ENCODE measurements around the gene PPFIBP2.

PPFIBP2 gene

DNA sequence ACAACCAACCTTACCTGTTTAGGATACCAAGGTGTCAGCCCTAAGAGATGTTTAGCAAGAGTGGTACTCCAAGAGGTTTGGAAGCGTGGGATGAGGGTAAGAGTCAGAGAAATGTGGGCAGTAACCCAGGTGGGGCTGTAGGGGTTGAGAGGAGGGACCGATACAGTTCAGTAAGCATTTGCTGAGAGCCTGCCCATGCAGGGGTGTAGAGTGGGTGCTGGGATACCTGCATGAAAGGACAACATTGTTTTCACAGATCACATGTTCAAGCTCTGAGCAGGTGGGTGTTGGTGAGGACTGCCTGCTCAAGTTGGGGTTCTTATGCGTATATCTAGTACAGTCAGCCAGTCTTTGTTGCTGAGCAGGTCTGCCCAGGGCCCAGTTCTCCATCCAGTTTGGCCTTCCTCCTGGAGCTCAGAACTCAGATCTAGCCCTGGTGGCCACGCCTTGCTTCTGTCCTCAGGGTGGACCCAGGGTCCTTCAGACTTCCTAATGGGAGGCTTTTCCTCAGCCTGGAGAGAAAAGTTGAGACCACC is 14.8 kb downstream of the PPFIBP2 start:
- DNase-seq, result no peak

GRCh38 chr11:7530013-7530640 is 16.3 kb downstream of the PPFIBP2 start:
- no peak for DNase-seq

- no peak for DNase-seq
These were observed 17.2 kb downstream of the PPFIBP2 start for GRCh38 chr11:7531011-7531410.

DNA sequence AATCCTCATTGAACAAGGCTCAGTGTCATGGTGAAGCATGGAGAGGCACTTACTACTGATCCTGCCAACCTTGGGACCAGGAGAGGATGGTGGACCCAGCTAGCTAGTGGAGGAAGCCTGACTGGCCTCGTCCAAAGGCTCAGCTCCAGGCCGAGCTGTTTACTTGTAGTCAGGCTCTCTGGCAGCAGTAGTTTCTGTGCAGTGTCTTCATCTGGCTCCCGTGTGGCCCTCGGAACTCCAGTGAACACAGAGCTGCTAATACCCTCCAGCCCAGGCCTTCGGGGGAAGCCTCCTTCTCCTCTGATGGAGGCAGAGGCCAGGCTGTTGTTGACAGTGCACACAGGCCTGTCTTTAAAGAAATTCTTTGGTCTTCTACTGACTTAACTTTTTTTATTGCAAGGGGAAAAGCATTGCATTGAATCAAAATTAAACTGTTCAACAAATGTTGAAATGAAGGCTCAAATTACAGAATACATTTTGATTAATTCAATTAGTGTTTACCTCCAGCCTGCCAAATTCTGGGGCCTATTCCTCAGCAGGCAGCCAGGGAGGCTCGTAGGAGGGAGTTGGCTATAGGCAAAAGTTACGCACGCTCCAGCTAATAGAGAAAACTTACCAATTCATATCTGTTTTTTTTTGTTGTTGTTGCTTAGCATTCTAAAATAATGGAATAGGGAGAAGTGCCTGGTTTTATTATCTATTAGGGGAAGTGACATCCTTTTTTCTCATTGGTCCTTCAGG is 18.8 kb downstream of the PPFIBP2 start:
- no peak for DNase-seq

DNA sequence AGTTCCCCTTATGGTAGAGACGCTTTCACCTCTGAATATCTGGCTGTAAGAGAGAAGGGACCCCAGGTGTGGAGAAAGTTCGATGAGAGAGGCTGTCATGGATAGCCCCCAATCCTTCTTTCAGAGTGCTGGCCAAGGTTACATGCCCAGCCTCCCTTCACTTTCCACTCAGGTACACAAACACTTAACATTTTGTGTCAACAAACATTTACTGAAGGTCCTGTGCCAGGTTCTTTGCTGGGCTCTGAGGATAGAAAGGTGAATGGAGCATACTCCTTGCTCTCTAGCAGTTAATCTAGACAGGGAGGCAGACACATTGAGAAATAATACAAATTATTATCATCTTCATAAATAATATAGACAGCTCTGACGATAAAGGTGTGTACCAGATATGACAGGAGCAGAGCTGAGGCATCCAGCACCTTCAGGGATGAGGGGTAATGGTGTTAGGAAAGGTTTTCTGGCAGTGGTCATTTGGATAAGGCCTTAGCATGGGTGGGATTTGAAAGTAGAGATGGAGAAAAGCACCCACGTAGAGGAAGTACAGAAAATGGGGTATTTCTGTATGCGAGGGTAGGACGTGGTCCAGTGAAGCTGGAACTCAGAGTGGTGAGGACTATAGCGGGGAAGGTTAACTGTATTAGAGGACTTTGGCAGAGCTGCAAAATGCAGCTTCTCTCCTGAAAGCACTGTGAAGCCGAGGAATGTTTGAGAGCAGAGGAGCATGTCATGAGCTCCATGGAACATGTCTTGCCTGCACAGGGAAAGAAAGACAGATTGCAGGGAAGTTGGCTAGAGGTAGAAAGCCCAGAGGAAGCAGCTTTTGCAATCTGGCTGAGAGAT is 19.6 kb downstream of the PPFIBP2 start:
- no peak for DNase-seq

GRCh38 chr11:7534042-7534378 is 20.2 kb downstream of the PPFIBP2 start:
- no peak for DNase-seq

DNA sequence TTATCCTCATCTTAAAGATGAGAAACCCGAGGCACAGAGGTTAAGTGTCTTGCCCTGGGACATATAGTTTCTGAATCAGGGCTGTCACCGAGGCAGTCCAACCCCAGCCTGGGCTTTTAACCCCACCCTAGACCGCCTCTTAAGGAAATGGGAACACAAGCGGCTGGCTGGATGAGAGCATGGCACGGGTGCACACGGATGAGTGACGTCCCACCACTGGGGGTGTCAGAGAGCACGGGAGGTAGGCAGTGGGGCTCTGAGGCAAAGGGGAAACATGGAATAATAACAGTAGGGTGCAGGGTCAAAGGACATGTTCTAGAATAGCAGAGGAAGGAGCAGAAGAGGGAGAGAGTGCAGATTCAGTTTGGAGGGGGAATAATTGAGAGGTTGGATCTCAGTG is 22.3 kb downstream of the PPFIBP2 start:
- DNase-seq, result no peak

DNA sequence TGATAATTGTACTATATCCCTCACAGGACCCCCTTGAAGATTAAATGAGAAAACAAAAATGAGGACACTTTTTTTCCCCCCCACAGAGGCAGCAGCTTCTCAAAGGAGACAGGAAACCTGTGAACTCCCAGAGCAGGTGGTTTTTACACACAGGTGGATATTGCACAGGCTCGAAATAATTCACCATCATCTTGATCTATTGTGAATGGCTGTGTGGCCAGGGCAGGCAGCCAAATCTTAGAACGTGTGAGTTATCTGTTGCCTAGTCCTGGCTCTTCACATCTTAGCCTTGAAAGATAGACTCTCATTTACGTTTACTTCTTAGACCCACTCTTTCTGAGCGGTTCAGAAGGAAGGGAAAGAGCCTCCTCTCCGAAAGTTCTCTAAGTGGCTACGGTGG is 23.5 kb downstream of the PPFIBP2 start:
- DNase-seq, result no peak

DNA sequence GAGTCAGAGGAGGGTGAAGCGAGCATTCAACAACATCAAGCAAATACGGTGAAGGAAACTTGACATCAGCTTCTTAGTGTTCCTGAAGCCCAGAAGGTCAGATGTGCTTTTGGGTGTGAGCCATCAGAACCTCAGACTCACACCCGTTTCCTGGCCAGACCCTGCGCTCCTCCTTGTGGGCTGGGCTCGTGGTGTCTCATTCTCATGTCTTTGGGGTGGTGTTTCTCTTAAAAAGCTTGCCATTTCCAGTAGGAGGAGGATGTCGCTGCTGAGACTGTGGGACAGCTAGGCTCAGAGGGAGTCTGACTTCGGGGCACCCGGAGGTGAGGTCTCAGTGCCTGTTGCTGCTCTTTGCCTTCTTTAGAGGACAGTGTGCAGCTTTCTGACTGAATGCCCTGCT is 24.2 kb downstream of the PPFIBP2 start:
- no peak for DNase-seq

DNA sequence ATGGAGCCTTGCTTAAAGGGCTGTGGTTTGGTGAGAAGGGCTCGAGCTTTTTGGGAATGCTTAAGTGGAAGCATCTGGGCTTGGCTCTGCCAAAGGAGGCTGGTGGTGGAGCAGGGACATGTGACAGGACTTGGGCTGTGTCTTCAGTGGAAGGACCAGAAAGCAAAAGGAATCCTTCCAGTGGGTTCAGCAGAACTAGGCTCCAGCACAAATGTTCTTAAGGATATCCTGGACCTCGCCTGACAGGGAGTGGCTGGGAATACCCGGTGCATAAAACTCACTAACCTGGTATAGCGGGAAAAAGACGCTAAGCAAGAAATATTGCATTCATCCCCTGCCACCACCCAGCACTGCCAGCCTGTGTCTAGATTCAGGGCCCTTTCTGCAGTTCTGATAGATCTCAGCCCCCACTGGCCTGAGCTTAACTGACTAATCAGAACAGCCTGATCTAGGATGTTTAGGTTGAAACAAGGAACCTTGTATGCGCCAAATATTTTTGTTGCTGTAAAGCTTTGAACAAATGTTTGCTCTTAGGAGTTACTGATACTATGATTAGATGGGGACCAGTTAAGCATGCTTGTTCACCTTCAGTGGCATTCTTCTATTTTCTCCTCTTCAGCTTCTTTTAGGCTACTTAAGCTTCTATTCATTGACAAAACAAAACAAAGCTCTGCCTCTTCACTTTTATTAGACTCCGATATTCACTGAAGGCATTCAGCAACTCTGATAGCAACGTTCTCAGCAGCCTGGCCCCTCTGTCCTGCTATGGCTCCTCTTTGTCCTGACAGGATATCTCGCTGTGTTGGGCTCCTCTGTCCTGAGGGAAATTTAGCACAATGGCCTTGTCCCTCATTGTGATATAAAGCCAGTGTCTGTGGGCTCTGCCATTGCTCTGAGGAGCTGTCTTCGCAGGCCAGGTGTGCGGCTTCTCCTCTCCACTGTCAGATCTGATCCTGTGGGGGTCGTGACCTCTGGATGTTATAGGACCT is 25.0 kb downstream of the PPFIBP2 start:
- DNase-seq, result no peak

- peak; percentile 43 for DNase-seq
These were observed 27.2 kb downstream of the PPFIBP2 start for GRCh38 chr11:7540830-7541555.

- DNase-seq, result no peak
These were observed 29.5 kb downstream of the PPFIBP2 start for GRCh38 chr11:7543302-7543701.

- DNase-seq, result no peak
These were observed 30.2 kb downstream of the PPFIBP2 start for GRCh38 chr11:7544021-7544420.

DNA sequence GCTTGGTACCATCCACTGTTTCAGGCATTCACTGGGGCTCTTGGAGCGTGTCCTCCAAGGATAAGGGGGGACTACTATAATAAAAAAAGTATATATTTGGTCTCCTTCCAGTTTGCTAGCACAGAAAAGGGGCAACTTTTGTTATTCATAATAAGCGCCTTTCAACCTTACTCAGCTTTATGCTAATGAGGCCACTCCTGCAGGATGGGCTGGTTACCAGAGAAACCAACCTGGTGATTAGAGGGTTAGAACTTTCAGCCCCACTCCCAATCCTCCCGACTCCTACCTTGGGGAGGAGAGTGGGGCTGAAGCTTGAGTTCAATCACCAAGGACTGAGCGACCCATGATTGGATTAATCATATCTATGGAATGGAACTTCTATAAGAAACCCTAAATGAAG is 31.8 kb downstream of the PPFIBP2 start:
- no peak for DNase-seq

DNA sequence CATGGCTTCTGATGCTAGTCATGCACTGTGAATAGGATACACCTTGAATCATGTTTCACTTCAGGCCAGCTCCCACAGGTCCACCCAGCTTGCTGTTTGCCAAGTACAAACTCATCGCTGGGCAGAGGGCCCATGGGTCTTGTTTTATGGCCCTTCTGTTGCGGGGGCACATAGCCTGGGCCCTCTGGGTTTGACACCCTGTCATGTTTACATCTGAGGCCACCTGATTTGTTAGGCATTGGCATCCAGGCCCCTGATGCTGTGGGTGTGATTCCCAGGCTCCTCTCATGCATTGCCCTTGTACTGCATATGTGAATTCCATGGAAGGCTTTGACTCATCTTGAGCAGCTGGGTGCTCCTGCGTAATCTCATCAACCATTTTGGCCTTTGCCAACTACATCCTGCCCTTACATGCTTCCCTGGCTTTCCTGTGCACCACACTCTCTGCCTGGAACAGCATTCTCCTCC is 32.6 kb downstream of the PPFIBP2 start:
- no peak for DNase-seq

DNA sequence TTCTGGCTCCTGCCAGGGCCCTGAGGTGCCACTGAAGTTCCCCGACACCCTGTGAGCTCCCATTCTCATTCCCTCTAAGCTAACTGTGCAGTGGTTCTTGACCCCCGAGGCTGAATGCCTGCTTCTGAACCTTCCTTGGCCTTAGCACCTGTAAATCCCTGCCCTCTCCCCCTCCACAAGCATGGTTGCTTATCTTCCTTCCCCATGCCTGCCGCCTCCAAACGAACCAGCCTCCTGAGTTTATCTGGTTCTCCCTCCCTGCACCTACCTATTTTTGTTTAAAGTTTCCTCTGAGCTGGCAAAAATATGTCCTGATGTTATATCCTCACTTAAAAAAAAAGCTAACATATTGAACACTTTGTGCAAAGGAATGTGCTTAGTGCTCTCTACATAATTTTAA is 33.9 kb downstream of the PPFIBP2 start:
- no peak for DNase-seq

- DNase-seq, result no peak
These were observed 35.0 kb downstream of the PPFIBP2 start for GRCh38 chr11:7548659-7549274.

GRCh38 chr11:7549681-7550080 is 35.9 kb downstream of the PPFIBP2 start:
- DNase-seq, result no peak

GRCh38 chr11:7551571-7551970 is 37.8 kb downstream of the PPFIBP2 start:
- peak; percentile 84 for DNase-seq

- DNase-seq, result no peak
These were observed 38.9 kb downstream of the PPFIBP2 start for GRCh38 chr11:7552666-7553065.

DNA sequence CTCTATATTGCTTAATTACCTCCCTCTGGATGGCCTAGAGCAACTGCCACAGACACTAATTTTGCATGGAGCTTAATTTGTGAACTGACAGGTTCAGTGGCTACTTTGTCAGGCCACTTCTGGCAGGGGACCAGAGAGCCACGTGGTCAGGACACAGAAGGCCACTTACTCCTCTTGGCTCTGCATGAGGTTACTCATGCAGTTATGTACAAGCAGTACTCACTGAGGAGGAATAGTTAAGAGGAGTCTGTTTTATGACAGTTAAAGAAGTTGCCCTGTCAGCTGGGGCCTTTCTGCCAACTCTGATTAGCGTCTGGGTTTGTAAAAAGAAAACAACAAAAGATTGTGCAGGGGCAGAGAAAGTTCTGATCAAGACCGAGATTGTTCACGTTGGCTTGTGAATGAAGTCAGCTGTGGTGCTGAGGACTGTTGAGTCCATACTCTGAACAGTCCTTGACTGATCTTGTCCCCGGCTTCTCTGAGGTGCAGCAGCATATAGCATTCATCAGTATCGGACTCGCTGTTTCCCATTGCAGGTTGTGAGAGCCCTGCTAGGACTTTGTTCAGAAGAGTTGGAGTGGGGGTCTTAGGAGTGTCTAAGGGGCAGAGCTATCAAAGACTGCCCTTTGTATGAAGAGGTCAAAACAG is 41.4 kb downstream of the PPFIBP2 start:
- DNase-seq, result no peak

All from EL (cell line).